Measurements from ENCODE around the gene SYNE1.

Gene SYNE1

GRCh38 chr6:152420696-152421095 lies 216.5 kb downstream of the SYNE1 start:
- DNase-seq (ENCODE audit: low read depth) = no peak

- DNase-seq (ENCODE audit: low read depth) = no peak
Measured at GRCh38 chr6:152418551-152418950, 218.6 kb downstream of the SYNE1 start.

- no peak for DNase-seq (ENCODE audit: low read depth)
Measured at GRCh38 chr6:152416652-152417051, 220.5 kb downstream of the SYNE1 start.

GRCh38 chr6:152404936-152405595 lies 232.1 kb downstream of the SYNE1 start:
- no peak for DNase-seq (ENCODE audit: low read depth)

GRCh38 chr6:152404086-152404857 lies 232.9 kb downstream of the SYNE1 start:
- DNase-seq (ENCODE audit: low read depth) = no peak

- DNase-seq (ENCODE audit: low read depth) = no peak
Measured at GRCh38 chr6:152402791-152403190, 234.4 kb downstream of the SYNE1 start.

GRCh38 chr6:152401978-152402377 lies 235.2 kb downstream of the SYNE1 start:
- DNase-seq (ENCODE audit: low read depth) = no peak

GRCh38 chr6:152399399-152399798 lies 237.8 kb downstream of the SYNE1 start:
- no peak for DNase-seq (ENCODE audit: low read depth)

- DNase-seq (ENCODE audit: low read depth) = no peak
Measured at GRCh38 chr6:152398993-152399392, 238.2 kb downstream of the SYNE1 start.

GRCh38 chr6:152398316-152398715 lies 238.8 kb downstream of the SYNE1 start:
- DNase-seq (ENCODE audit: low read depth) = no peak

- DNase-seq (ENCODE audit: low read depth) = no peak
Measured at GRCh38 chr6:152394303-152394702, 242.9 kb downstream of the SYNE1 start.

GRCh38 chr6:152391179-152391880 lies 245.8 kb downstream of the SYNE1 start:
- DNase-seq (ENCODE audit: low read depth) = no peak

- no peak for DNase-seq (ENCODE audit: low read depth)
Measured at GRCh38 chr6:152387091-152387490, 250.1 kb downstream of the SYNE1 start.

- DNase-seq (ENCODE audit: low read depth) = no peak
Measured at GRCh38 chr6:152386131-152386530, 251.0 kb downstream of the SYNE1 start.

GRCh38 chr6:152380993-152381898 lies 255.9 kb downstream of the SYNE1 start:
- DNase-seq (ENCODE audit: low read depth) = no peak

- no peak for DNase-seq (ENCODE audit: low read depth)
Measured at GRCh38 chr6:152380351-152380767, 256.8 kb downstream of the SYNE1 start.

- DNase-seq (ENCODE audit: low read depth) = no peak
Measured at GRCh38 chr6:152379423-152379822, 257.7 kb downstream of the SYNE1 start.

GRCh38 chr6:152378169-152378568 lies 259.0 kb downstream of the SYNE1 start:
- no peak for DNase-seq (ENCODE audit: low read depth)

GRCh38 chr6:152375197-152375596 lies 262.0 kb downstream of the SYNE1 start:
- DNase-seq (ENCODE audit: low read depth) = no peak

- DNase-seq (ENCODE audit: low read depth) = no peak
Measured at GRCh38 chr6:152372945-152373344, 264.2 kb downstream of the SYNE1 start.

GRCh38 chr6:152371775-152372174 lies 265.4 kb downstream of the SYNE1 start:
- no peak for DNase-seq (ENCODE audit: low read depth)
